GM12873 (cell line): ENCODE results near the gene THSD7B.

Source experiments
- CTCF ChIP-seq: IDR thresholded peaks from 2 replicates; pipeline ENCODE4 v1.5.1; 2012; ENCODE audit warnings: low read depth, mild to moderate bottlenecking, moderate library complexity, low read length, control low read depth; ENCODE audit not compliant: insufficient read depth; ENCODE audit errors: missing control alignments

THSD7B gene

GRCh38 chr2:137689549-137689948, 924.2 kb downstream of the THSD7B start:
- TF ChIP-seq CTCF = no peak

GRCh38 chr2:137693534-137693933, 928.2 kb downstream of the THSD7B start:
- no peak for TF ChIP-seq CTCF

- no peak for TF ChIP-seq CTCF
Observed at GRCh38 chr2:137696916-137697315, 931.6 kb downstream of the THSD7B start.

GRCh38 chr2:137700681-137701080, 935.3 kb downstream of the THSD7B start:
- TF ChIP-seq CTCF = no peak

- no peak for TF ChIP-seq CTCF
Observed at GRCh38 chr2:137705296-137705695, 940.0 kb downstream of the THSD7B start.

GRCh38 chr2:137706786-137707613, 941.7 kb downstream of the THSD7B start:
- no peak for TF ChIP-seq CTCF

GRCh38 chr2:137708311-137708710, 943.0 kb downstream of the THSD7B start:
- no peak for TF ChIP-seq CTCF
